ENCODE data around the gene MOB4.
"Not testable (repeated sequence)": the region's sequence is repeated elsewhere in the genome, so short reads cannot be mapped to it uniquely, and the experiment has no call there.

Gene MOB4

GRCh38 chr2:197514754-197515153 is 1.1 kb upstream of the MOB4 start:
- no peak for DNase-seq (ENCODE audit: low read depth, low spot score)

DNA sequence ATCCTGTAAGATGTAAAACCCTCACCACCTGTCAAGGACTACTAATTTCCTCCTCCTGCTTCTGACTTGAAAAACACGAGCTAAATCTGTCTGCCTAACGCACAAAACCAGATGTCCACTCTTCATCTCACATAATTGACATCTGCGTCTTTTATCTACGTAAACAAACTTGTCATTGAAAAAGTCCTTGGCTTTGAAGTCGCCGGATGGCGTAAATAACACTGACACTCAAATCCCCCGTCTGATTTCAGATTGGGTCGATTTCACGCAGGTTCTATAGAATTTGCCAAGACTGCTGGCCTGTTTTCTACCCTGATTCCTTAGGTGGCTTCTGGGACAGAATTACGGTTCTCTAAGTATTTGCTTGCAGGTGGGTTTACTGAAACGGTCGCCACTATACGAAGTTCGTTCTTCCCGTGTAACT is 539 bp upstream of the MOB4 start:
- peak; percentile 16 for DNase-seq (ENCODE audit: low read depth, low spot score)

DNA sequence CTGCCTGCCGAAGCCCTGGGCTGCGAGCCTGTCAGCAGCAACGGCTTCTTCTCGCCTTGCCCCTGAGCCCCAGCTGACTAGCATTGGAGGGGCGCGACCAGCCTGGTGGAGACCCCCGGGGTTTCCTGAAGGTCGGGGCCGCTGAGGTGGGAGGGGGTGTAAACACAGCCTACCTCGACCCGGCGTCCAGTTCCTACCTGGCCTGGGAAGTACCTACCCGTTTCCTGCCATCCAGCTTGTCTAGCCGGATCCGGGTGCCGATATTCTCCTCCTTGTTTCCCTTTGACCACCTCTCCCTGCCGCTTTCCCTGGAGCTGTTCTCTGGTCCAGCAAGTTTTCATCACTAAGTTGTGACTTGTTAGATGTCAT is 511 bp downstream of the MOB4 start:
- no peak for DNase-seq (ENCODE audit: low read depth, low spot score)

- DNase-seq (ENCODE audit: low read depth, low spot score), result no peak
Observed at GRCh38 chr2:197517150-197517549, 1.3 kb downstream of the MOB4 start.

- DNase-seq (ENCODE audit: low read depth, low spot score), result no peak
Observed at GRCh38 chr2:197538412-197538811, 22.5 kb downstream of the MOB4 start.

- DNase-seq (ENCODE audit: low read depth, low spot score), result no peak
Observed at GRCh38 chr2:197539734-197540133, 23.9 kb downstream of the MOB4 start.

DNA sequence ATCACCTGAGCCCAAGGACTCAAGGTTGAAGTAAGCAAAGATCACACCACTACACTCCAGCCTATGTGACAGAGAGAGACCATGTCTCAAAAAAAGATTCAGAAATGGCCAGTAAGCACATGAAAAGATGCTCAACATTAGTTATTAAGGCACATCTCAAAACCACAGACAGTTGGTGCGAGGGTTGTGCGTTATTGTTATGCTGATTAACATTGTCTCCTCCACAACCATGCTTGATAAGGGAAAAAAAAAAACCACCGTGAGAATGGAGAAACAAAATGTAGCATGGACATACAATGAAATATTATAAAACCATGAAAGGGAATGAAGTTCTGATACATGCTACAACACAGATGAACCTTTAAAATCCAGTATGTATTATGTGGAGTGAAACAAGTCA is 27.3 kb downstream of the MOB4 start:
- DNase-seq (ENCODE audit: low read depth, low spot score), result no peak

DNA sequence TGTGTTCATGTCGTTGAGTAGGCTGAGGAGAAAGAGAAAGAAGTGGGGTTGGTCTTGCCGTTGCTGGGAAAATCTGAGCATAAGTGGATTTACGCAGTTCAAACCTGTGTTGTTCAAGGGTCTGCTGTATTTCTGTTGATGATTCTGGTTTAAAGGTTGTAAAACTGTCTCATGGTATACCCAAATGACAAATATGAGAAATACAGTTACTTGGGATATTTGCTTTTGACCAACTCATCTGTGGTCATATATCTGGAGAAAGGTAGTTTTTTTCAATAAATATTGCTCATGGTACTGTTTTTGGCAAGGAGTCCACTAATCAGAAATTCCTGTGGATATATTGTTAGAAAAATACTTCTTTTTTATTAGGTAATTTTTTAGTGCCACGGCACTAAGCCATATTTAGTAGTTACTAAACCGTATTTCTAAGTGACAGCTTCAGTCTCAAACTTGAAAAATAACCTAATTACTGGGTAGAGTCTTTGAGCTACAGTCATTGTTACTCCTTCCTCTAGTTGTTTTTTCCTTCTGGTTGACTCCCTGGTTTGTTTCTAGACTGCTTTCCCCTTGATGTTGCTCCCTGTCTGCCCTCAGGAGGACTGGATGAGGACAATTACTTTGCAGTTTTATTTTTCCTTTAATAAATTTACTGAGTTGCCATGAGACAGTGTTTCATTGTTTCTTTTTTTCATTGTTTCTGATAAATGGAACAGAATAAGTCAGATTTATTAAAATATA is 31.5 kb downstream of the MOB4 start:
- no peak for DNase-seq (ENCODE audit: low read depth, low spot score)

DNA sequence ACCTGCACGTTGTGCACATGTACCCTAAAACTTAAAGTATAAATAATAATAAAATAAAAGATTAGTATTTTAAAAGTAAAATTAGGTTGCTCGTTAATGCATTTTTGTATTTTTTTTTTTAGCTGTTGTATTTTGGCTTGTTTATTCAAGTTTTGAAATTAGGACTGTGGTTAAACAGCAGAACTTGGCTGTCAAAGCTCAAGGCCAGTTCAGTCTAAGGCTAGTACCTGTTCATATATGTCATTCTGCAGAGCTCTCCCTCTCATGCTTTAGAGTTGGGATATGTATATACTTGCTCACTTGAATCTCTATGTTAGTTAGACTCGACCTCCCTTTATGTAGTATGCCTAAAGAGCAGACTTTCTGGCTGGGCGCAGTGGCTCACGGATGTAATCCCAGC is 32.7 kb downstream of the MOB4 start:
- no peak for DNase-seq (ENCODE audit: low read depth, low spot score)

DNA sequence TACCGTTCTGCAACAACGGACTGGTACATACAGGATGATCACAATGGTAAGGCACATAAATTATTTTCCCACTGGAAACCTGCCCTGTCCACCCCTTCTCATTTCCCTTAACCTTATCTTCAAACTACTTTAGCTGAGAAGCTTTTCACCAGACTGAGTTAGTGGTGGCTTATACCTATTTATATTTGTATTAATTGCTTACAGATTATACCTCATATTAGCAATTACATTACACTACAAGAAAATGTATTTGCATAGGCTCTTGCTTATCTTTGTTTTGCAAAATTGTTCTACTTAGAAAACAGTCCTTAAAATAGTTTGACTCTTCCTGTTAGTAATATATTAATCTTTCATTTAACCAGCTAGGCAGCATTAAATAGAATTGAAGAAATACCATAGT is 35.4 kb downstream of the MOB4 start:
- not testable (repeated sequence) for DNase-seq (ENCODE audit: low read depth, low spot score)

- no peak for DNase-seq (ENCODE audit: low read depth, low spot score)
Observed at GRCh38 chr2:197555467-197555866, 39.6 kb downstream of the MOB4 start.

DNA sequence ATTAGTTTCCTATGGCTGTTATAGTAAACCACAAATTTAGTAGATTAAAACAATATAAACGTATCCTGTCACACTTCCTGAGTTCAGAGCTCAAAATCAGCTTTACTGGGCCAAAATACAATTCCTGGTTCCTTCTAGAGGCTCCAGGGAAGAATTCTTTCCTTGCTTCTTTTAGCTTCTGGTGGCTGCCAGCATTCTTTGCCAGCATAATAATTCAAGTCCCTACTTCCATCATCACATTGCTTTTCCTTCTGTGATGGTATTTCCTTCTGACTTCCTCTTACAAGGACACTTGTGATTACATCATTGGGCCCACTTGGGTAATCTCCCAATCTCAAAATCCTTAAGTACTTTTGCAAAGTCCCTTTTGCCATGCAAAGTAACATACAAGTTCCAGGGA is 40.6 kb downstream of the MOB4 start:
- DNase-seq (ENCODE audit: low read depth, low spot score), result no peak

GRCh38 chr2:197558393-197558792 is 42.5 kb downstream of the MOB4 start:
- DNase-seq (ENCODE audit: low read depth, low spot score), result no peak

DNA sequence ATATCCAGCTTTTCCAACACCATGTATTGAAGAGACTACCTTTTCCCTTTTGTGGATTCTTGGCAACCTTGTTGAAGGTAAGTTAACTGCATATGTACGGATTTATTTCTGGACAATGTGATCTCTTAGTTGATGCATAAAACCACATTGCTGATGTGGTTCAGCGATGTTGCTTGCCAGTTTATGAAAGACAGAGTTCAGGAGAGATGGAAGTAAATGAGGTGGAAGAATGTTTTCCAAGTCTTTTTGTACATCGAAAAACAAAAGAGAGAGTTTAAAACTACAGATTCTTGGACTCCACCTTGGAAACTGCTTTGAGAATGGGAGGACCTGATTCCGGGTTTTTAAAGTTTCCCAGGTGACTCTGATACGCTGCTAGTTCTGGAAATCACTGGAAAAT is 43.8 kb downstream of the MOB4 start:
- no peak for DNase-seq (ENCODE audit: low read depth, low spot score)

DNA sequence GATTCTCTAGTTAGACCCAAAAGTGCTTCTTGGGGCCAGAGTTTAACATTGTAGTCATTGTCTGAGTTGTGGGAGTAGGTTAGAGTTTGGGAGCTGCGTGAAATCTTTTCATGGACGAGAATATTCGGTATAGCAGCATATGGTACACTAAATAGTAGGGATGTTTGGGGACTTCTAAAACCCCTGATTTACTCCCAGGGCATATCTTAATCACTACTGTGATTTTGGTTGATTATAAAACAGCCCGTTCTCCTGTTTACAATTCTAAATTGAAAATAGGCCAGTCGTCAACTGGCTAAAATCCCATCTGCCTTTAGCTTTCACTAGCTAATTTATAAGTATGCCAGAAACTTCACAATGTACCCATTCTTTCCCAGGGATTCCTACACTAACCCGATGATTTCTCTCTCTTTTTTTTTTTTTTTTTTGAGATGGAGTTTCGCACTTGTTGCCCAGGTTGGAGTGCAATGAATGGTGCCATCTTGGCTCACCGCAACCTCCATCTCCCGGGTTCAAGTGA is 44.3 kb downstream of the MOB4 start:
- no peak for DNase-seq (ENCODE audit: low read depth, low spot score)

DNA sequence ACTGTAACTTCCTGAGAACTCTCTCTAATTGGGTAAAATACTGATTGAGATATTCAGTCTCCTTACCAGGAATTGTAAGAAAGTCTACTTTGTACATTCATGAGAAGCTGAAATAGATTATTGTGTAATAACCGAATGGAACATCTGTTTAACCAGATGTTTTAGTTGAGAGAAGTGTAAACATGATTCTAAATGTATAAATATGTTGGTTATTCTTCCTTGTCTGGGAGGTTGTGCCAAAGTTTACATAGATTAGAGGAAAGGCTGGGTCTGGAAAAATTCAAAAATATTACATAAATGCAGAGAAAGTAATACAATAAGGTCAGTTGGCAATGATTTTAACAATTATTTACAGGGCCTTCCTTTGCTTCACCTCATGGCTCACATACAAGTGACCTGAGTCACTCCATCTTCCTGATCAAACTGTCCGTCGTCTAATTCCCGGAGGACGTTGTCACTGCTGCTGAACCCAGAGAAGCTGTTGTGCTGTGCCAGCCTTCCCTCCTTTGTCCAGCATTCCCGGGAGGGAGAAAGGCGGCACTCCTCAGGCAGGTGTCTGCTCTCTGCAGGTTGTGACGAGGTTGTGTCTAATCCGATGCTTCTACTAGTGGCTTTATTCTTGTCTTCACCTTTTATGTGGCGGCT is 55.9 kb downstream of the MOB4 start:
- no peak for DNase-seq (ENCODE audit: low read depth, low spot score)

DNA sequence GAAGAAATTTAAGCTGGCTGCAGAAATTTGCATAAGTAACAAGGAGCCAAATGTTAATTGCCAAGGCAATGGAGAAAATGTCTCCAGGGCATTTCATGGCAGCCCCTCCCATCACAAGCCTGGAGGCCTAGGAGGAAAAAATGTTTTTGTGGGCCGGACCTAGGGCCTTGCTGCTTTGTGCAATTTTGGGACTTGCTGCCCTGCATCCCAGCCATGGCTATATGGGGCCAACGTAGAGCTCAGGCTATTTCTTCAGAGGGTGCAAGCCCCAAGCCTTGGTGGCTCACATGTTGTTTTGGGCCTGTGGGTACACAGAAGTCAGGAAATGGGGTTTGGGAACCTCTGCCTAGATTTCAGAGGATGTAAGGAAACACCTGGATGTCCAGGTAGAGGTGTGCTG is 57.7 kb downstream of the MOB4 start:
- DNase-seq (ENCODE audit: low read depth, low spot score), result no peak

GRCh38 chr2:197575987-197576386 is 60.1 kb downstream of the MOB4 start:
- DNase-seq (ENCODE audit: low read depth, low spot score), result no peak

GRCh38 chr2:197576631-197577030 is 60.8 kb downstream of the MOB4 start:
- DNase-seq (ENCODE audit: low read depth, low spot score), result peak; percentile 34

DNA sequence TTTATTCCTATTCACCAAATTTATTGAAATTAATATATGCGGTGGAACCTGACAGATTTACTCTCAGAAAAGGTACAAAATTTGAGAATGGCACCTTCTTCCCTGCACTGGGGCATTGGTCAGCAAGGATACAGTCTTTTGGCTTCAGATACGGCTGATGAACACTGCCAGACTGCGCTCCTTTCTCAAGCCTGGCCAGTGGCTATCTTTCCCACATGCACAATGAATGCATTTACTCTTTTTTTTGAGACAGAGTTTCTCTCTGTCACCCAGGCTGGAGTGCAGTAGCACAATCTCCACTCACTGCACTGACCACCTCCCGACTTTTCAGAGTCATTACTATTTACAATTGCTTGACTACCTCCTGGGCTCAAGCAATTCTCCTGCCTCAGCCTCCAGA is 61.6 kb downstream of the MOB4 start:
- DNase-seq (ENCODE audit: low read depth, low spot score), result no peak

GRCh38 chr2:197578294-197578693 is 62.4 kb downstream of the MOB4 start:
- DNase-seq (ENCODE audit: low read depth, low spot score), result not testable (repeated sequence)

GRCh38 chr2:197580166-197580565 is 64.3 kb downstream of the MOB4 start:
- not testable (repeated sequence) for DNase-seq (ENCODE audit: low read depth, low spot score)

DNA sequence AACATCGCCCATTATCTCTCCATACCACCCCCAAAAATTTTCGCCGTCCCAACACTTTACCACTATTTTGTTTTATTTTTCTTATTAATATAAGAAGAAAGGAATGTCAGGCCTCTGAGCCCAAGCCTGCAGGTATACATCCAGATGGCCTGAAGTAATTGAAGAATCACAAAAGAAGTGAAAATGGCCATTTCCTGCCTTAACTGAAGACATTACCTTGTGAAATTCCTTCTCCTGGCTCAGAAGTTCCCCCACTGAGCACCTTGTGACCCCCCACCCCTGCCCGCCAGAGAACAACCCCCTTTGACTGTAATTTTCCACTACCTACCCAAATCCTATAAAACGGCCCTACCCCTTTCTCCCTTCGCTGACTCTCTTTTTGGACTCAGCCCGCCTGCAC is 71.4 kb downstream of the MOB4 start:
- not testable (repeated sequence) for DNase-seq (ENCODE audit: low read depth, low spot score)

Measured in brain pericyte (primary cell).